ENCODE results near the gene HSD17B12.
"Not testable (repeated sequence)": the region's sequence is repeated elsewhere in the genome, so short reads cannot be mapped to it uniquely, and the experiment has no call there.

HSD17B12 gene

GRCh38 chr11:43680521-43681400 lies at the start of gene HSD17B12:
Gene HSD17B12 (plus strand): TSS chr11:43680738. CDS start chr11:43680828, 90 bp downstream.
- peak within 1 kb of the TSS; percentile 94 for H3K27ac Mint-ChIP-seq
- H3K36me3 Mint-ChIP-seq (ENCODE audit: low read depth): peaks cover 42% of the 10 kb centered on the region
- DNase-seq (peak; percentile 98), ATAC-seq (peak; percentile 99)
- H3K4me1 Mint-ChIP-seq: peaks cover 40% of the 10 kb centered on the region
- peaks cover 14% of the 10 kb centered on the region for H3K9me3 Mint-ChIP-seq
- peak within 1 kb of the TSS; percentile 93 for H3K4me3 Mint-ChIP-seq
- peaks cover 12% of the 10 kb centered on the region for H3K27me3 Mint-ChIP-seq

- H3K9me3 Mint-ChIP-seq: no peaks in the 10 kb centered on the region
- H3K27me3 Mint-ChIP-seq: peaks cover 62% of the 10 kb centered on the region
- no peaks in the 10 kb centered on the region for H3K36me3 Mint-ChIP-seq (ENCODE audit: low read depth)
- DNase-seq: no peak
- no peak overlapping the region for H3K4me3 Mint-ChIP-seq
- H3K27ac Mint-ChIP-seq: no peak overlapping the region
- no peaks in the 10 kb centered on the region for H3K4me1 Mint-ChIP-seq
- no peak for ATAC-seq
Measured at GRCh38 chr11:43631732-43632131, 48.8 kb upstream of the HSD17B12 start.

- no peak for DNase-seq
Measured at GRCh38 chr11:43632181-43632580, 48.4 kb upstream of the HSD17B12 start.

GRCh38 chr11:43638717-43639116 lies 41.8 kb upstream of the HSD17B12 start:
- ATAC-seq (no peak), DNase-seq (no peak)
- Mint-ChIP-seq H3K4me3 (no peak overlapping the region), H3K27ac (no peak overlapping the region), H3K9me3 (peaks cover 2% of the 10 kb centered on the region), H3K27me3 (peaks cover 51% of the 10 kb centered on the region), H3K36me3 (ENCODE audit: low read depth) (peaks cover 2% of the 10 kb centered on the region), H3K4me1 (peaks cover 3% of the 10 kb centered on the region)

More at GRCh38 chr11:43632181-43632580, 48.4 kb upstream of the HSD17B12 start:
- H3K27ac Mint-ChIP-seq: no peak overlapping the region
- H3K27me3 Mint-ChIP-seq: peaks cover 58% of the 10 kb centered on the region
- H3K4me1 Mint-ChIP-seq: no peaks in the 10 kb centered on the region
- H3K4me3 Mint-ChIP-seq: no peak overlapping the region
- H3K36me3 Mint-ChIP-seq (ENCODE audit: low read depth): no peaks in the 10 kb centered on the region
- no peak for ATAC-seq
- no peaks in the 10 kb centered on the region for H3K9me3 Mint-ChIP-seq

- ATAC-seq (no peak), DNase-seq (no peak)
- H3K9me3 Mint-ChIP-seq: peaks cover 3% of the 10 kb centered on the region
- H3K36me3 Mint-ChIP-seq (ENCODE audit: low read depth): peaks cover 6% of the 10 kb centered on the region
- peaks cover 50% of the 10 kb centered on the region for H3K27me3 Mint-ChIP-seq
- peaks cover 8% of the 10 kb centered on the region for H3K4me1 Mint-ChIP-seq
- no peak overlapping the region for H3K4me3 Mint-ChIP-seq
- no peak overlapping the region for H3K27ac Mint-ChIP-seq
Measured at GRCh38 chr11:43639224-43639623, 41.3 kb upstream of the HSD17B12 start.

- Mint-ChIP-seq H3K36me3 (ENCODE audit: low read depth) (peaks cover 6% of the 10 kb centered on the region), H3K4me3 (no peak overlapping the region), H3K27me3 (peaks cover 43% of the 10 kb centered on the region), H3K27ac (no peak overlapping the region), H3K9me3 (peaks cover 3% of the 10 kb centered on the region), H3K4me1 (peaks cover 13% of the 10 kb centered on the region)
- no peak for DNase-seq
- ATAC-seq: no peak
Measured at GRCh38 chr11:43639920-43640319, 40.6 kb upstream of the HSD17B12 start.

- peak; percentile 100 for ATAC-seq
- peak; percentile 88 for DNase-seq
- peaks cover 28% of the 10 kb centered on the region for H3K4me1 Mint-ChIP-seq
- peaks cover 18% of the 10 kb centered on the region for H3K27me3 Mint-ChIP-seq
- peak overlapping the region; percentile 86 for H3K27ac Mint-ChIP-seq
- peaks cover 6% of the 10 kb centered on the region for H3K36me3 Mint-ChIP-seq (ENCODE audit: low read depth)
- H3K9me3 Mint-ChIP-seq: peaks cover 3% of the 10 kb centered on the region
- peak overlapping the region; percentile 91 for H3K4me3 Mint-ChIP-seq
Measured at GRCh38 chr11:43643898-43644620, 36.5 kb upstream of the HSD17B12 start.

- Mint-ChIP-seq H3K4me3 (peak overlapping the region; percentile 91), H3K4me1 (peaks cover 28% of the 10 kb centered on the region), H3K27ac (peak overlapping the region; percentile 86), H3K27me3 (peaks cover 11% of the 10 kb centered on the region), H3K9me3 (peaks cover 3% of the 10 kb centered on the region), H3K36me3 (ENCODE audit: low read depth) (peaks cover 6% of the 10 kb centered on the region)
- no peak for ATAC-seq
- no peak for DNase-seq
Measured at GRCh38 chr11:43644621-43645299, 35.8 kb upstream of the HSD17B12 start.

GRCh38 chr11:43646767-43647166 lies 33.8 kb upstream of the HSD17B12 start:
- Mint-ChIP-seq H3K36me3 (ENCODE audit: low read depth) (peaks cover 10% of the 10 kb centered on the region), H3K4me1 (peaks cover 28% of the 10 kb centered on the region), H3K27me3 (peaks cover 3% of the 10 kb centered on the region), H3K27ac (no peak overlapping the region), H3K9me3 (peaks cover 7% of the 10 kb centered on the region), H3K4me3 (no peak overlapping the region)
- DNase-seq (no peak), ATAC-seq (no peak)

GRCh38 chr11:43648888-43649287 lies 31.6 kb upstream of the HSD17B12 start:
- no peak overlapping the region for H3K4me3 Mint-ChIP-seq
- H3K4me1 Mint-ChIP-seq: peaks cover 23% of the 10 kb centered on the region
- ATAC-seq (no peak), DNase-seq (no peak)
- peaks cover 7% of the 10 kb centered on the region for H3K36me3 Mint-ChIP-seq (ENCODE audit: low read depth)
- H3K27ac Mint-ChIP-seq: no peak overlapping the region
- H3K9me3 Mint-ChIP-seq: peaks cover 9% of the 10 kb centered on the region
- peaks cover 2% of the 10 kb centered on the region for H3K27me3 Mint-ChIP-seq

GRCh38 chr11:43649501-43649900 lies 31.0 kb upstream of the HSD17B12 start:
- ATAC-seq: no peak
- Mint-ChIP-seq H3K4me3 (no peak overlapping the region), H3K27ac (no peak overlapping the region), H3K9me3 (peaks cover 9% of the 10 kb centered on the region), H3K4me1 (peaks cover 18% of the 10 kb centered on the region), H3K27me3 (no peaks in the 10 kb centered on the region), H3K36me3 (ENCODE audit: low read depth) (peaks cover 4% of the 10 kb centered on the region)
- DNase-seq: no peak

- Mint-ChIP-seq H3K36me3 (ENCODE audit: low read depth) (peaks cover 4% of the 10 kb centered on the region), H3K27ac (no peak overlapping the region), H3K4me1 (peaks cover 14% of the 10 kb centered on the region), H3K27me3 (no peaks in the 10 kb centered on the region), H3K9me3 (peaks cover 9% of the 10 kb centered on the region), H3K4me3 (no peak overlapping the region)
- DNase-seq: no peak
- no peak for ATAC-seq
Measured at GRCh38 chr11:43649921-43650320, 30.6 kb upstream of the HSD17B12 start.

GRCh38 chr11:43663018-43663417 lies 17.5 kb upstream of the HSD17B12 start:
- H3K36me3 Mint-ChIP-seq (ENCODE audit: low read depth); H3K4me1 Mint-ChIP-seq; H3K4me3 Mint-ChIP-seq; H3K27ac Mint-ChIP-seq; ATAC-seq; H3K9me3 Mint-ChIP-seq; DNase-seq: not testable (repeated sequence)
- peaks cover 17% of the 10 kb centered on the region for H3K27me3 Mint-ChIP-seq

GRCh38 chr11:43664295-43664694 lies 16.2 kb upstream of the HSD17B12 start:
- H3K4me3 Mint-ChIP-seq: no peak overlapping the region
- no peak for ATAC-seq
- no peaks in the 10 kb centered on the region for H3K36me3 Mint-ChIP-seq (ENCODE audit: low read depth)
- H3K27me3 Mint-ChIP-seq: peaks cover 18% of the 10 kb centered on the region
- no peaks in the 10 kb centered on the region for H3K4me1 Mint-ChIP-seq
- DNase-seq: no peak
- no peaks in the 10 kb centered on the region for H3K9me3 Mint-ChIP-seq
- no peak overlapping the region for H3K27ac Mint-ChIP-seq
